CD4-positive, alpha-beta T cell (primary cell): ENCODE data around the gene CDK4. TPM values are rescaled to one million over a fixed set of nuclear protein-coding genes. Genes with fewer than 3 reads are reported as not detected.
A peak's percentile ranks its signal among the peaks of the same experiment; 100 is the strongest.

ENCODE experiments used
- ATAC-seq: fragments of 200-7000 bp; cut with Tn5 transposase; one replicate; pipeline ENCODE4 v1.10.0; 2022; ENCODE audit warnings: mild to moderate bottlenecking; ENCODE audit not compliant: poor library complexity
- CTCF ChIA-PET: fragments of 350-600 bp; sonication (Branson Sonifier 250); formaldehyde crosslinking; loops from one replicate; lab custom pipeline; 2021; ENCODE audit warnings: antibody characterized with exemption, inconsistent platforms; lab: Charles Lee
- POLR2A ChIA-PET: fragments of 350-600 bp; sonication (Branson Sonifier 250); formaldehyde crosslinking; loops from one replicate; lab custom pipeline; 2021; ENCODE audit warnings: antibody characterized with exemption, inconsistent platforms; lab: Charles Lee
- DNase-seq, 14 experiments: peaks; one replicate each; pipeline ENCODE4 v3.0.0-alpha.2; 2013 to 2020; ENCODE audit warnings: mixed read lengths in 2 of 14
- H3K27ac ChIP-seq, 2 donors: one replicate each; pipeline versions ENCODE4 v1.5.1 to v1.7.0; 2013; ENCODE audit warnings: low read length in 2 of 2, low read depth in 1 of 2, mild to moderate bottlenecking in 1 of 2
- H3K27me3 ChIP-seq, 2 experiments: 1 replicate in 1 of 2; 2 replicates in 1 of 2; pipeline versions ENCODE4 v1.6.1 to v1.7.0; 2013; ENCODE audit warnings: low read length in 2 of 2, control low read depth in 1 of 2, mild to moderate bottlenecking in 1 of 2, moderate library complexity in 1 of 2; ENCODE audit not compliant: insufficient read depth in 2 of 2, control insufficient read depth in 1 of 2
- H3K36me3 ChIP-seq: one replicate; pipeline ENCODE4 v1.6.1; 2013; ENCODE audit warnings: low read length, control low read depth; ENCODE audit not compliant: insufficient read depth
- H3K4me1 ChIP-seq: one replicate; pipeline ENCODE4 v1.6.1; 2013; ENCODE audit warnings: low read length, control low read depth; ENCODE audit not compliant: insufficient read depth
- H3K4me3 ChIP-seq: one replicate; pipeline ENCODE4 v1.5.1; 2013; ENCODE audit warnings: mild to moderate bottlenecking, low read length, moderate library complexity
- H3K9me3 ChIP-seq, 2 experiments: 1 replicate in 1 of 2; 2 replicates in 1 of 2; pipeline versions ENCODE4 v1.6.1 to v1.7.0; 2013; ENCODE audit warnings: low read length in 2 of 2, mild to moderate bottlenecking in 2 of 2, control low read depth in 1 of 2, moderate library complexity in 1 of 2; ENCODE audit not compliant: control insufficient read depth in 1 of 2, insufficient read depth in 1 of 2
- H3K27ac Mint-ChIP-seq: one replicate; pipeline ENCODE4 v1.8.0; 2020; ENCODE audit warnings: mixed read lengths
- H3K27me3 Mint-ChIP-seq: one replicate; pipeline ENCODE4 v1.8.0; 2021; ENCODE audit warnings: mixed read lengths
- H3K36me3 Mint-ChIP-seq: one replicate; pipeline ENCODE4 v1.8.0; 2021; ENCODE audit warnings: low read depth, mixed read lengths
- H3K4me1 Mint-ChIP-seq: one replicate; pipeline ENCODE4 v1.8.0; 2021; ENCODE audit warnings: low read depth, mixed read lengths
- H3K4me3 Mint-ChIP-seq: one replicate; pipeline ENCODE4 v1.8.0; 2020; ENCODE audit warnings: mild to moderate bottlenecking, mixed read lengths
- H3K9me3 Mint-ChIP-seq: one replicate; pipeline ENCODE4 v1.8.0; 2020; ENCODE audit warnings: mixed read lengths
- CTCF ChIP-seq: fragments of 200-600 bp; IDR thresholded peaks from one replicate; pipeline ENCODE4 v1.8.0; 2022; ENCODE audit warnings: antibody characterized with exemption, mild to moderate bottlenecking
- intact Hi-C, 2 experiments: fragments of 100-400 bp; cut with DNase I in 1 of 2; cut with micrococcal nuclease in 1 of 2; formaldehyde crosslinking; loops; one replicate each; pipeline versions ENCODE4 v1.15.1 to v1.9.0; 2023 to 2025; cut with DNase I, micrococcal nuclease
- total RNA-seq, 174 experiments: library from RNA in 2 of 174; stranded (reverse) in 2 of 174; gene quantifications; one replicate each; pipeline ENCODE4 v1.2.3 and lab custom pipeline; 2021 to 2026

The CDK4 gene
- total RNA-seq, 2 experiments from 2014 or later = 8.7 to 10.8 TPM

- Mint-ChIP-seq H3K27ac (peak overlapping the region; percentile 93), H3K9me3 (no peaks in the 10 kb centered on the region), H3K36me3 (peaks cover 40% of the 10 kb centered on the region), H3K4me3 (peak overlapping the region; percentile 92), H3K4me1 (peaks cover 58% of the 10 kb centered on the region), H3K27me3 (no peaks in the 10 kb centered on the region)
- Histone ChIP-seq H3K36me3 (peaks cover 17% of the 10 kb centered on the region), H3K9me3 (no peaks in the 10 kb centered on the region), H3K27ac (peak overlapping the region in 1 of 2 donors; percentile 63), H3K4me1 (peaks cover 51% of the 10 kb centered on the region), H3K27me3 (no peaks in the 10 kb centered on the region), H3K4me3 (peak overlapping the region; percentile 61)
- intact Hi-C loops = loop anchor here (1.0 to 5.0 kb wide), 5 partner anchors 9 to 76 kb away; partner anchors contain the start of gene TSFM (in 1 of the 2)
- ATAC-seq (peak; percentile 15), DNase-seq (peak; percentile 57 to 86 (median 66))
- TF ChIP-seq CTCF = peak; percentile 69
- POLR2A ChIA-PET = interaction anchor here (1.2 to 4.1 kb wide), 9 partner anchors 10 to 140 kb away, joined by 3 to 28 read pairs (median 9); partner anchors contain the start of genes CTDSP2, CYP27B1, EEF1AKMT3 and METTL1
- CTCF ChIA-PET = interaction anchor here (0.9 to 2.5 kb wide), 16 partner anchors 9 to 173 kb away, joined by 3 to 20 read pairs (median 6); partner anchors contain the start of genes CYP27B1, EEF1AKMT3, METTL1 and TSFM
These were observed 4.6 kb upstream of the CDK4 start for GRCh38 chr12:57756406-57757341.

- Mint-ChIP-seq H3K27ac (peak overlapping the region; percentile 93), H3K36me3 (peaks cover 50% of the 10 kb centered on the region), H3K4me1 (peaks cover 68% of the 10 kb centered on the region), H3K9me3 (no peaks in the 10 kb centered on the region), H3K27me3 (no peaks in the 10 kb centered on the region), H3K4me3 (peak overlapping the region; percentile 92)
- H3K27ac ChIP-seq = peak overlapping the region in 1 of 2 donors; percentile 63
- no peaks in the 10 kb centered on the region for H3K9me3 ChIP-seq
- DNase-seq (peak in 10 of 14 experiments; percentile 29 to 78 (median 43)), ATAC-seq (no peak)
- intact Hi-C loops = loop anchor here (1.0 to 5.0 kb wide), 4 partner anchors 10 to 77 kb away; partner anchors contain the start of gene TSFM (in 1 of the 2)
- H3K4me1 ChIP-seq = peaks cover 60% of the 10 kb centered on the region
- no peaks in the 10 kb centered on the region for H3K27me3 ChIP-seq
- no peak for TF ChIP-seq CTCF
- peaks cover 18% of the 10 kb centered on the region for H3K36me3 ChIP-seq
- POLR2A ChIA-PET = interaction anchor here (0.6 to 4.1 kb wide), 10 partner anchors 11 to 141 kb away, joined by 3 to 28 read pairs (median 8); partner anchors contain the start of genes CTDSP2, CYP27B1, EEF1AKMT3 and METTL1
- H3K4me3 ChIP-seq = peak overlapping the region; percentile 61
- CTCF ChIA-PET = interaction anchor here (1.0 to 2.5 kb wide), 12 partner anchors 8 to 172 kb away, joined by 3 to 20 read pairs (median 8); partner anchors contain the start of genes CYP27B1, EEF1AKMT3, METTL1 and TSFM
These were observed 3.6 kb upstream of the CDK4 start for GRCh38 chr12:57755454-57756372.
